ENCODE measurements around the gene CTNNA1. TPM values are rescaled to one million over a fixed set of nuclear protein-coding genes. Genes with fewer than 3 reads are reported as not detected.

The CTNNA1 gene
- total and polyA plus RNA-seq, 9 of the 15 experiments (the other 6 are each of a cell fraction or from before 2014, with no cell fraction given): 29.6 to 117 (median 89.1) TPM

DNA sequence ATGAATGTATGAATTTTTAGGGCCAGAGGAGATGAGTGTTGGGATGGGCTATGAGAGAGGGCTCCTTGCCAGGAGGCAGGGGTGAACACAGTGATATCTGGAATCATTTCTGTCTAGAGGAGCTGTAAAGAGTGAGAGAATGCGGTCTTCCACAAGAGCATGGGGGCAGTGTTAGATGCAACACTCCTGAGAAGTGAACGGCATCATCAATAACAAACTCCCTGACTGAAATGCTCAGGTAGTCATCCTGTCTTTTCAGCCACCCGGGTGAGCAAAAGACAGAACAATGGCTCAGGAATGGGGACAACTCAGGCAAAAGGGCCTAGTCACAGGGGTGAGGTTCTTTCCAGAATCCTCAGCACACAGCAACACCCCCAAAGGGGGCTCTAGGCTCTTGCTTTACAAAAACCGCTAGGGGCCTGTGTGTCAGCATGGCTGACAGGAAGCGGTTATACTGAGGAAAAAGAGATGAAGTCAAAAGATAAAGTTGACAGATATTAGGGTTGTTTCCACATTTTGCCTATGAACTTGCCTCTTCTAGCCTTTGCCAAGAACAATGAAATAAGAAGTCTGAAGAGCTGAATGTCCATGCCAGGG lies 226.6 kb downstream of the CTNNA1 start (continued):
- no peak for TF ChIP-seq SIN3A (IDR thresholded peaks at IDR 0.05; ENCODE audit: borderline replicate concordance in 2 of 2, control insufficient read depth in 1 of 2, low read depth in 2 of 2, low read length in 2 of 2)
- no peak for TF ChIP-seq TEAD4 (IDR thresholded peaks at IDR 0.05; ENCODE audit: low read length)
- no peak for TF ChIP-seq TEAD4 (CRISPR knock-in tag; IDR thresholded peaks at IDR 0.05; ENCODE audit: borderline replicate concordance)
- no peak for TF ChIP-seq TSC22D4 (tag; IDR thresholded peaks at IDR 0.05)
- TF ChIP-seq, protein P1, sequence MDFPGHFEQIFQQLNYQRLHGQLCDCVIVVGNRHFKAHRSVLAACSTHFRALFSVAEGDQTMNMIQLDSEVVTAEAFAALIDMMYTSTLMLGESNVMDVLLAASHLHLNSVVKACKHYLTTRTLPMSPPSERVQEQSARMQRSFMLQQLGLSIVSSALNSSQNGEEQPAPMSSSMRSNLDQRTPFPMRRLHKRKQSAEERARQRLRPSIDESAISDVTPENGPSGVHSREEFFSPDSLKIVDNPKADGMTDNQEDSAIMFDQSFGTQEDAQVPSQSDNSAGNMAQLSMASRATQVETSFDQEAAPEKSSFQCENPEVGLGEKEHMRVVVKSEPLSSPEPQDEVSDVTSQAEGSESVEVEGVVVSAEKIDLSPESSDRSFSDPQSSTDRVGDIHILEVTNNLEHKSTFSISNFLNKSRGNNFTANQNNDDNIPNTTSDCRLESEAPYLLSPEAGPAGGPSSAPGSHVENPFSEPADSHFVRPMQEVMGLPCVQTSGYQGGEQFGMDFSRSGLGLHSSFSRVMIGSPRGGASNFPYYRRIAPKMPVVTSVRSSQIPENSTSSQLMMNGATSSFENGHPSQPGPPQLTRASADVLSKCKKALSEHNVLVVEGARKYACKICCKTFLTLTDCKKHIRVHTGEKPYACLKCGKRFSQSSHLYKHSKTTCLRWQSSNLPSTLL (IDR thresholded peaks at IDR 0.05): no peak
- TF ChIP-seq, protein P2, sequence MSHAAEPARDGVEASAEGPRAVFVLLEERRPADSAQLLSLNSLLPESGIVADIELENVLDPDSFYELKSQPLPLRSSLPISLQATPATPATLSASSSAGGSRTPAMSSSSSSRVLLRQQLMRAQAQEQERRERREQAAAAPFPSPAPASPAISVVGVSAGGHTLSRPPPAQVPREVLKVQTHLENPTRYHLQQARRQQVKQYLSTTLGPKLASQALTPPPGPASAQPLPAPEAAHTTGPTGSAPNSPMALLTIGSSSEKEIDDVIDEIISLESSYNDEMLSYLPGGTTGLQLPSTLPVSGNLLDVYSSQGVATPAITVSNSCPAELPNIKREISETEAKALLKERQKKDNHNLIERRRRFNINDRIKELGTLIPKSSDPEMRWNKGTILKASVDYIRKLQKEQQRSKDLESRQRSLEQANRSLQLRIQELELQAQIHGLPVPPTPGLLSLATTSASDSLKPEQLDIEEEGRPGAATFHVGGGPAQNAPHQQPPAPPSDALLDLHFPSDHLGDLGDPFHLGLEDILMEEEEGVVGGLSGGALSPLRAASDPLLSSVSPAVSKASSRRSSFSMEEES (CRISPR knock-in tag; IDR thresholded peaks at IDR 0.05): no peak
- no peak for TF ChIP-seq CXXC5 (CRISPR knock-in tag; IDR thresholded peaks at IDR 0.05)
- TF ChIP-seq, protein P3, sequence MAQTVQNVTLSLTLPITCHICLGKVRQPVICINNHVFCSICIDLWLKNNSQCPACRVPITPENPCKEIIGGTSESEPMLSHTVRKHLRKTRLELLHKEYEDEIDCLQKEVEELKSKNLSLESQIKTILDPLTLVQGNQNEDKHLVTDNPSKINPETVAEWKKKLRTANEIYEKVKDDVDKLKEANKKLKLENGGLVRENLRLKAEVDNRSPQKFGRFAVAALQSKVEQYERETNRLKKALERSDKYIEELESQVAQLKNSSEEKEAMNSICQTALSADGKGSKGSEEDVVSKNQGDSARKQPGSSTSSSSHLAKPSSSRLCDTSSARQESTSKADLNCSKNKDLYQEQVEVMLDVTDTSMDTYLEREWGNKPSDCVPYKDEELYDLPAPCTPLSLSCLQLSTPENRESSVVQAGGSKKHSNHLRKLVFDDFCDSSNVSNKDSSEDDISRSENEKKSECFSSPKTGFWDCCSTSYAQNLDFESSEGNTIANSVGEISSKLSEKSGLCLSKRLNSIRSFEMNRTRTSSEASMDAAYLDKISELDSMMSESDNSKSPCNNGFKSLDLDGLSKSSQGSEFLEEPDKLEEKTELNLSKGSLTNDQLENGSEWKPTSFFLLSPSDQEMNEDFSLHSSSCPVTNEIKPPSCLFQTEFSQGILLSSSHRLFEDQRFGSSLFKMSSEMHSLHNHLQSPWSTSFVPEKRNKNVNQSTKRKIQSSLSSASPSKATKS (CRISPR knock-in tag; IDR thresholded peaks at IDR 0.05): no peak
- no peak for TF ChIP-seq ZNF12 (CRISPR knock-in tag; IDR thresholded peaks at IDR 0.05)
- no peak for TF ChIP-seq MCM3 (IDR thresholded peaks at IDR 0.05)
- TF ChIP-seq ZNF140 (CRISPR knock-in tag; IDR thresholded peaks at IDR 0.05): no peak
- TF ChIP-seq STAG1 (CRISPR knock-in tag; IDR thresholded peaks at IDR 0.05; ENCODE audit: borderline replicate concordance): no peak
- TF ChIP-seq JUNB (CRISPR knock-in tag; conservative IDR thresholded peaks at IDR 0.05): no peak
- TF ChIP-seq FUS (optimal IDR thresholded peaks at IDR 0.05; ENCODE audit: low read depth, low read length): no peak
- TF ChIP-seq JUN (IDR thresholded peaks at IDR 0.05; ENCODE audit: borderline replicate concordance, low read depth, low read length): no peak
- TF ChIP-seq JUN (CRISPR knock-in tag; IDR thresholded peaks at IDR 0.05; ENCODE audit: borderline replicate concordance): no peak
- TF ChIP-seq, protein P4, sequence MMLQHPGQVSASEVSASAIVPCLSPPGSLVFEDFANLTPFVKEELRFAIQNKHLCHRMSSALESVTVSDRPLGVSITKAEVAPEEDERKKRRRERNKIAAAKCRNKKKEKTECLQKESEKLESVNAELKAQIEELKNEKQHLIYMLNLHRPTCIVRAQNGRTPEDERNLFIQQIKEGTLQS (IDR thresholded peaks at IDR 0.05): no peak
- TF ChIP-seq, protein P4 (CRISPR knock-in tag; conservative IDR thresholded peaks at IDR 0.05): no peak
- no peak for TF ChIP-seq MAFG (tag; conservative IDR thresholded peaks at IDR 0.05)
- no peak for TF ChIP-seq POLR2A (conservative IDR thresholded peaks at IDR 0.05)
- no peak for TF ChIP-seq CREM (IDR thresholded peaks at IDR 0.05; ENCODE audit: low read depth)
- TF ChIP-seq ZNF174 (CRISPR knock-in tag; IDR thresholded peaks at IDR 0.05): no peak

Measured in K562 (cell line).